Neural cell (in vitro differentiated cells): ENCODE results near the gene IL1RAP. TPM values are rescaled to one million over a fixed set of nuclear protein-coding genes. Genes with fewer than 3 reads are reported as not detected.
A peak's percentile ranks its signal among the peaks of the same experiment; 100 is the strongest.
"Not testable (repeated sequence)": the region's sequence is repeated elsewhere in the genome, so short reads cannot be mapped to it uniquely, and the experiment has no call there.

Source experiments
- H2AFZ ChIP-seq: fragments of 200-600, 300-800 bp; sonication (generic), shearing (Covaris generic); 2 replicates; pipeline ENCODE4 v1.6.0; 2014; ENCODE audit warnings: low read depth, mild to moderate bottlenecking, antibody characterized with exemption, low read length, moderate library complexity
- H3F3A ChIP-seq: fragments of 200-600 bp; shearing (Covaris generic); 2 replicates; pipeline ENCODE4 v1.6.1; 2016; ENCODE audit warnings: mild to moderate bottlenecking, moderate library complexity, mixed read lengths, antibody characterized with exemption, low read length; ENCODE audit not compliant: insufficient read depth, poor library complexity, severe bottlenecking
- H3K27ac ChIP-seq: fragments of 200-600, 300-800 bp; sonication (generic), shearing (Covaris generic); 2 replicates; pipeline ENCODE4 v1.5.1; 2014; ENCODE audit warnings: mild to moderate bottlenecking, low read length, moderate library complexity
- H3K27me3 ChIP-seq: fragments of 300-800, 200-600 bp; sonication (generic), shearing (Covaris generic); 2 replicates; pipeline ENCODE4 v1.6.0; 2014; ENCODE audit warnings: mild to moderate bottlenecking, low read depth, low read length, moderate library complexity; ENCODE audit not compliant: insufficient read depth
- H3K36me3 ChIP-seq: fragments of 300-800, 200-600 bp; sonication (generic), shearing (Covaris generic); 2 replicates; pipeline ENCODE4 v1.5.1; 2014; ENCODE audit warnings: mild to moderate bottlenecking, antibody characterized with exemption, low read length, moderate library complexity; ENCODE audit not compliant: insufficient read depth
- H3K4me2 ChIP-seq: fragments of 300-800, 200-600 bp; sonication (generic), shearing (Covaris generic); 2 replicates; pipeline ENCODE4 v1.6.0; 2014; ENCODE audit warnings: mild to moderate bottlenecking, low read length
- H3K4me3 ChIP-seq: fragments of 300-800, 200-600 bp; sonication (generic), shearing (Covaris generic); 2 replicates; pipeline ENCODE4 v1.5.1; 2014; ENCODE audit warnings: mild to moderate bottlenecking, low read length, moderate library complexity
- H3K79me2 ChIP-seq: fragments of 200-600 bp; shearing (Covaris generic); replicated peaks from 2 replicates; pipeline ENCODE4 v1.6.0; 2014; ENCODE audit warnings: mild to moderate bottlenecking, low read length, moderate library complexity; ENCODE audit not compliant: insufficient read depth
- H3K9ac ChIP-seq: fragments of 300-800, 200-600 bp; sonication (generic), shearing (Covaris generic); 2 replicates; pipeline ENCODE4 v1.6.1; 2016; ENCODE audit warnings: mild to moderate bottlenecking, low read length, mixed read lengths
- H3K9me2 ChIP-seq: fragments of 200-600 bp; shearing (Covaris generic); 2 replicates; pipeline ENCODE4 v1.6.1; 2016; ENCODE audit warnings: mild to moderate bottlenecking, low read length, mixed read lengths; ENCODE audit not compliant: insufficient read depth
- H3K9me3 ChIP-seq: fragments of 200-600, 300-800 bp; sonication (generic), shearing (Covaris generic); 2 replicates; pipeline ENCODE4 v1.6.1; 2016; ENCODE audit warnings: mild to moderate bottlenecking, mixed run types, low read length, moderate library complexity, mixed read lengths
- H4K20me1 ChIP-seq: fragments of 200-600 bp; shearing (Covaris generic); 2 replicates; pipeline ENCODE4 v1.6.1; 2016; ENCODE audit warnings: mild to moderate bottlenecking, mixed run types; ENCODE audit not compliant: insufficient read depth
- EP300 ChIP-seq: fragments of 450-650 bp; conservative IDR thresholded peaks from 2 replicates; pipeline ENCODE4 v1.6.1; 2014; ENCODE audit warnings: antibody characterized with exemption, mild to moderate bottlenecking, moderate library complexity; ENCODE audit not compliant: poor library complexity, severe bottlenecking
- EZH2 ChIP-seq: fragments of 200-600, 300-800 bp; shearing (Covaris generic), sonication (generic); IDR thresholded peaks from 2 replicates; pipeline ENCODE4 v1.6.1; 2014; ENCODE audit warnings: antibody characterized with exemption, low read length, borderline replicate concordance, mild to moderate bottlenecking; ENCODE audit not compliant: insufficient read depth, poor library complexity, severe bottlenecking
- MXI1 ChIP-seq: fragments of 450-650 bp; conservative IDR thresholded peaks from 2 replicates; pipeline ENCODE4 v1.6.1; 2014; ENCODE audit warnings: antibody characterized with exemption, mild to moderate bottlenecking; ENCODE audit not compliant: poor library complexity, severe bottlenecking
- POLR2AphosphoS5 ChIP-seq: IDR thresholded peaks from 2 replicates; pipeline ENCODE4 v1.6.1; 2012
- RAD21 ChIP-seq: fragments of 450-650 bp; conservative IDR thresholded peaks from 2 replicates; pipeline ENCODE4 v1.6.1; 2014; ENCODE audit warnings: antibody characterized with exemption, mild to moderate bottlenecking, moderate library complexity
- SMC3 ChIP-seq: fragments of 450-650 bp; conservative IDR thresholded peaks from 2 replicates; pipeline ENCODE4 v1.6.1; 2014; ENCODE audit warnings: antibody characterized with exemption, mild to moderate bottlenecking, moderate library complexity; ENCODE audit not compliant: poor library complexity
- TAF1 ChIP-seq: IDR thresholded peaks from 2 replicates; pipeline ENCODE4 v1.6.1; 2012; ENCODE audit warnings: low read depth
- polyA plus RNA-seq: library from polyadenylated mRNA; depleted of rRNA; stranded (reverse); fragments of >200 nt; gene quantifications from 2 replicates; pipeline ENCODE4 v1.2.3, GENCODE V29; 2014
- TF ChIP-seq, protein P1 (sequence below): fragments of 450-650 bp; IDR thresholded peaks from 2 replicates; pipeline ENCODE4 v1.5.1; 2014; ENCODE audit warnings: antibody characterized with exemption, mild to moderate bottlenecking, moderate library complexity; ENCODE audit not compliant: poor library complexity, severe bottlenecking
- TF ChIP-seq, protein P2 (sequence below): IDR thresholded peaks from 2 replicates; pipeline ENCODE4 v1.6.1; 2012; ENCODE audit warnings: borderline replicate concordance

IL1RAP gene
- polyA plus RNA-seq, 1 donor from 2014 or later, result 24.6 TPM

DNA sequence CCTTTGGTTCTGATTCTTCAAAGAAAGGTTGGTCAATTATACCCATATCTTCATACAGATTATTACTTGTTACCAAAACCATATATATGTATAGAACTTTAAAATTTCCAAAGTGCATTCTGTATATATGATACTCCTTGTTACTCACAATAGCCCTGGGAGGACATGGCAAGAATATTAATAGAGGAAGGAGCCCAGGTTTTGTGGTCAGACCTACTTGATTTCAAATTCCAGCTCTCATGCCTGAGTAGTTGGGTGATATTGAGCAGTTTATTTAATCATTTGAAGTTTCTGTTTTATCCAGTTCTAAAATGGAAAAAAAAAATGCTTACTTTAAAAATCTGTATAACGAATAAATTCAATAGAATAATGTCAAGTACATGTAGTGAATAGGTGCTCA is 2.5 kb downstream of the IL1RAP start:
- H3K9ac ChIP-seq, result no peak overlapping the region
- TF ChIP-seq, protein P1, sequence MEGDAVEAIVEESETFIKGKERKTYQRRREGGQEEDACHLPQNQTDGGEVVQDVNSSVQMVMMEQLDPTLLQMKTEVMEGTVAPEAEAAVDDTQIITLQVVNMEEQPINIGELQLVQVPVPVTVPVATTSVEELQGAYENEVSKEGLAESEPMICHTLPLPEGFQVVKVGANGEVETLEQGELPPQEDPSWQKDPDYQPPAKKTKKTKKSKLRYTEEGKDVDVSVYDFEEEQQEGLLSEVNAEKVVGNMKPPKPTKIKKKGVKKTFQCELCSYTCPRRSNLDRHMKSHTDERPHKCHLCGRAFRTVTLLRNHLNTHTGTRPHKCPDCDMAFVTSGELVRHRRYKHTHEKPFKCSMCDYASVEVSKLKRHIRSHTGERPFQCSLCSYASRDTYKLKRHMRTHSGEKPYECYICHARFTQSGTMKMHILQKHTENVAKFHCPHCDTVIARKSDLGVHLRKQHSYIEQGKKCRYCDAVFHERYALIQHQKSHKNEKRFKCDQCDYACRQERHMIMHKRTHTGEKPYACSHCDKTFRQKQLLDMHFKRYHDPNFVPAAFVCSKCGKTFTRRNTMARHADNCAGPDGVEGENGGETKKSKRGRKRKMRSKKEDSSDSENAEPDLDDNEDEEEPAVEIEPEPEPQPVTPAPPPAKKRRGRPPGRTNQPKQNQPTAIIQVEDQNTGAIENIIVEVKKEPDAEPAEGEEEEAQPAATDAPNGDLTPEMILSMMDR, result no peak
- TF ChIP-seq MXI1, result no peak
- no peak for TF ChIP-seq EZH2
- TF ChIP-seq TAF1, result no peak
- no peak for TF ChIP-seq EP300
- no peak for TF ChIP-seq SMC3
- no peak for TF ChIP-seq RAD21
- TF ChIP-seq, protein P2, sequence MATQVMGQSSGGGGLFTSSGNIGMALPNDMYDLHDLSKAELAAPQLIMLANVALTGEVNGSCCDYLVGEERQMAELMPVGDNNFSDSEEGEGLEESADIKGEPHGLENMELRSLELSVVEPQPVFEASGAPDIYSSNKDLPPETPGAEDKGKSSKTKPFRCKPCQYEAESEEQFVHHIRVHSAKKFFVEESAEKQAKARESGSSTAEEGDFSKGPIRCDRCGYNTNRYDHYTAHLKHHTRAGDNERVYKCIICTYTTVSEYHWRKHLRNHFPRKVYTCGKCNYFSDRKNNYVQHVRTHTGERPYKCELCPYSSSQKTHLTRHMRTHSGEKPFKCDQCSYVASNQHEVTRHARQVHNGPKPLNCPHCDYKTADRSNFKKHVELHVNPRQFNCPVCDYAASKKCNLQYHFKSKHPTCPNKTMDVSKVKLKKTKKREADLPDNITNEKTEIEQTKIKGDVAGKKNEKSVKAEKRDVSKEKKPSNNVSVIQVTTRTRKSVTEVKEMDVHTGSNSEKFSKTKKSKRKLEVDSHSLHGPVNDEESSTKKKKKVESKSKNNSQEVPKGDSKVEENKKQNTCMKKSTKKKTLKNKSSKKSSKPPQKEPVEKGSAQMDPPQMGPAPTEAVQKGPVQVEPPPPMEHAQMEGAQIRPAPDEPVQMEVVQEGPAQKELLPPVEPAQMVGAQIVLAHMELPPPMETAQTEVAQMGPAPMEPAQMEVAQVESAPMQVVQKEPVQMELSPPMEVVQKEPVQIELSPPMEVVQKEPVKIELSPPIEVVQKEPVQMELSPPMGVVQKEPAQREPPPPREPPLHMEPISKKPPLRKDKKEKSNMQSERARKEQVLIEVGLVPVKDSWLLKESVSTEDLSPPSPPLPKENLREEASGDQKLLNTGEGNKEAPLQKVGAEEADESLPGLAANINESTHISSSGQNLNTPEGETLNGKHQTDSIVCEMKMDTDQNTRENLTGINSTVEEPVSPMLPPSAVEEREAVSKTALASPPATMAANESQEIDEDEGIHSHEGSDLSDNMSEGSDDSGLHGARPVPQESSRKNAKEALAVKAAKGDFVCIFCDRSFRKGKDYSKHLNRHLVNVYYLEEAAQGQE, result no peak
- TF ChIP-seq POLR2AphosphoS5, result no peak
- H3K9me3 ChIP-seq, result no peaks in the 10 kb centered on the region
- H4K20me1 ChIP-seq, result no peaks in the 10 kb centered on the region
- peak overlapping the region; percentile 78 for H3K4me3 ChIP-seq
- H3K27me3 ChIP-seq, result no peaks in the 10 kb centered on the region
- peaks cover 17% of the 10 kb centered on the region for H3K79me2 ChIP-seq
- no peaks in the 10 kb centered on the region for H3K36me3 ChIP-seq
- no peak overlapping the region for H3K27ac ChIP-seq
- H2AFZ ChIP-seq, result no peak overlapping the region
- no peaks in the 10 kb centered on the region for H3F3A ChIP-seq
- peak overlapping the region; percentile 66 for H3K4me2 ChIP-seq
- no peaks in the 10 kb centered on the region for H3K9me2 ChIP-seq

DNA sequence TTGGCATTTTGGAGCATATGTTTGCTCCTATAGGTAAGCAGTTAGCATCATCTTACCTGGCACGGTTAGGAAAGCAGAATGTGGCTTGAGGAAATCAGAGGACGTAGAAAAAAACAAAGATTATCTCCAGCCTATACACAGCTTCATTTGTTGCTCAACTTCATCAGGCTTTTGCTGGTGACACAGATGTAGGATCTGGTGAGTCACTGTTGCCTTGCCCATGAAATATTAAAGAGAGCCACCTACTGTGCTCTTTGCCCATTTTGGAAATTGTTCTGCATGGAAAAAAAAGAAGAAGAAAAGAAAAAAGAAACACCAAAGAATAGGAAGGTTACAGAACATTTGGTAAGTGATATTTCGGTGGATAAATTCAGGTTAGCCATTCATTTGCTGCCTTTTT is 3.8 kb downstream of the IL1RAP start:
- Histone ChIP-seq H3K27me3 (no peaks in the 10 kb centered on the region), H3K9me3 (no peaks in the 10 kb centered on the region), H3K79me2 (peaks cover 18% of the 10 kb centered on the region), H3K9me2 (no peaks in the 10 kb centered on the region), H4K20me1 (no peaks in the 10 kb centered on the region), H3F3A (no peaks in the 10 kb centered on the region), H2AFZ (no peak overlapping the region), H3K36me3 (no peaks in the 10 kb centered on the region), H3K9ac (no peak overlapping the region), H3K27ac (no peak overlapping the region), H3K4me2 (no peak overlapping the region), H3K4me3 (peak overlapping the region; percentile 78)
- TF ChIP-seq, protein P2, result no peak
- TF ChIP-seq TAF1 (no peak), EZH2 (no peak), EP300 (no peak), RAD21 (no peak), POLR2AphosphoS5 (no peak), SMC3 (no peak), MXI1 (no peak)
- TF ChIP-seq, protein P1, result no peak

DNA sequence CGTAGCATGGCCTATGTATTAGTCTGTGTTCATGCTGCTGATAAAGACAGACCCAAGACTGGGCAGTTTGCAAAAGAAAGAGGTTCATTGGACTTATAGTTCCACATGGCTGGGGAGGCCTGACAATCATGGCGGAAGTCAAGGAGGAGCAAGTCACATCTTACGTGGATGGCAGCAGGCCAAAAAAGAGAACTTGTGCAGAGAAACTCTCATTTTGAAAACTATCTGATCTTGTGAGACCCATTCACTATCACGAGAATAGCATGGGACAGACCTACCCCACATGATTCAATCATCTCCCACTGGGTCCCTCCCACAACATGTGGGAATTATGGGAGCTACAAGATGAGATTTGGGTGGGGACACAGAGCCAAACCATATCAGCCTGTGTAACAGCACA is 4.6 kb downstream of the IL1RAP start:
- not testable (repeated sequence) for H4K20me1 ChIP-seq, H3K9me2 ChIP-seq, H3K4me3 ChIP-seq, H3K4me2 ChIP-seq, H3K36me3 ChIP-seq, H3K9ac ChIP-seq, H3K27ac ChIP-seq, H3K27me3 ChIP-seq, H2AFZ ChIP-seq, H3F3A ChIP-seq, H3K9me3 ChIP-seq
- peaks cover 18% of the 10 kb centered on the region for H3K79me2 ChIP-seq
